DOHH2 (cell line): Measurements from ENCODE around the gene ZNF280D.
"Not testable (repeated sequence)": the region's sequence is repeated elsewhere in the genome, so short reads cannot be mapped to it uniquely, and the experiment has no call there.

Source experiments
- H3F3A ChIP-seq: fragments of 200-600 bp; sonication (generic), shearing (Covaris generic); 2 replicates; pipeline ENCODE4 v1.6.0; 2016; ENCODE audit warnings: antibody characterized with exemption, mild to moderate bottlenecking; ENCODE audit not compliant: control insufficient read depth, insufficient read depth
- H3K27ac ChIP-seq: fragments of 200-600 bp; sonication (generic); 2 replicates; pipeline ENCODE4 v1.5.1; 2014; ENCODE audit warnings: low read depth, mild to moderate bottlenecking, low read length, moderate library complexity
- H3K27me3 ChIP-seq: fragments of 200-600 bp; sonication (generic); 2 replicates; pipeline ENCODE4 v1.6.1; 2014; ENCODE audit warnings: mild to moderate bottlenecking, low read length, mixed read lengths; ENCODE audit not compliant: control insufficient read depth
- H3K36me3 ChIP-seq: fragments of 200-600 bp; sonication (generic); 2 replicates; pipeline ENCODE4 v1.6.1; 2014; ENCODE audit warnings: mild to moderate bottlenecking, low read length, moderate library complexity, mixed read lengths; ENCODE audit not compliant: control insufficient read depth
- H3K4me1 ChIP-seq: fragments of 200-600 bp; sonication (generic); 2 replicates; pipeline ENCODE4 v1.6.1; 2014; ENCODE audit warnings: mild to moderate bottlenecking, low read length, mixed read lengths; ENCODE audit not compliant: control insufficient read depth
- H3K4me2 ChIP-seq: fragments of 200-600 bp; sonication (generic); 2 replicates; pipeline ENCODE4 v1.6.0; 2014; ENCODE audit warnings: mild to moderate bottlenecking, low read length, moderate library complexity
- H3K4me3 ChIP-seq: fragments of 200-600 bp; sonication (generic); 2 replicates; pipeline ENCODE4 v1.5.1; 2014; ENCODE audit warnings: mild to moderate bottlenecking, low read length, mixed read lengths
- H3K79me2 ChIP-seq: fragments of 200-600 bp; sonication (generic); 2 replicates; pipeline ENCODE4 v1.6.1; 2014; ENCODE audit warnings: mild to moderate bottlenecking, low read length, mixed read lengths; ENCODE audit not compliant: control insufficient read depth
- H3K9me2 ChIP-seq: fragments of 200-600 bp; sonication (generic); replicated peaks from 2 replicates; pipeline ENCODE4 v1.6.1; 2014; ENCODE audit warnings: mild to moderate bottlenecking, low read length, mixed read lengths; ENCODE audit not compliant: control insufficient read depth
- H3K9me3 ChIP-seq: fragments of 200-600 bp; sonication (generic); 2 replicates; pipeline ENCODE4 v1.6.1; 2014; ENCODE audit warnings: antibody characterized with exemption, low read length, mixed read lengths; ENCODE audit not compliant: control insufficient read depth, insufficient read depth
- H4K20me1 ChIP-seq: fragments of 200-600 bp; sonication (generic); 2 replicates; pipeline ENCODE4 v1.6.0; 2014; ENCODE audit warnings: low read depth, mild to moderate bottlenecking, antibody characterized with exemption, low read length, moderate library complexity; ENCODE audit not compliant: control insufficient read depth, insufficient read depth
- EZH2phosphoT487 ChIP-seq: fragments of 200-600 bp; sonication (generic); IDR thresholded peaks from 2 replicates; pipeline ENCODE4 v1.6.1; 2017; ENCODE audit warnings: borderline replicate concordance, mild to moderate bottlenecking, antibody characterized with exemption, low read length, moderate library complexity, mixed read lengths
- TF ChIP-seq, protein P1 (sequence below): fragments of 200-600 bp; sonication (generic); IDR thresholded peaks from one replicate; pipeline ENCODE4 v1.5.1; 2014; ENCODE audit warnings: antibody characterized with exemption, mild to moderate bottlenecking, low read depth, low read length; ENCODE audit not compliant: poor library complexity, severe bottlenecking

The ZNF280D gene

DNA sequence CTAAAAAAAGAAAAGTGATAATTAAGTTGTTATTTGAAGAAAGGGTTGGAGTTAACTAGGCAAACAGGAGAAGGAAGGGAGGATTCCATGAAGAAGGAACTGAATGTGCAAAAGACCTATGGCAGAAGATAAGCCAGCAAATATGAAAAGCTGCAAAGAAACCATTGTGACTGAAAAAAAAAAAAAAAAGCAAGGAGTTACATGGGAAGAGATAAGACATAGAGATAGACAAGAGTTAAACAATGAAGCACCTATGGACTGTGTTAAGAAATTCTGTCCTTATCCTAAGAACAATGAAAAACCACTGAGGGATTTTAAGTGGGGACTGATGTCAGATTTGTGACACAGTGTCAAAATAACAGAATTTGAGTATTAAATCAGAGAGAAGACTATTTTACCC is 17.0 kb downstream of the ZNF280D start:
- Histone ChIP-seq H3K27ac (peak overlapping the region; percentile 48), H3K9me3 (no peaks in the 10 kb centered on the region), H3K79me2 (peaks cover 90% of the 10 kb centered on the region), H3K4me2 (peak overlapping the region; percentile 71), H3K27me3 (no peaks in the 10 kb centered on the region), H3K4me1 (peaks cover 71% of the 10 kb centered on the region), H3K9me2 (no peaks in the 10 kb centered on the region), H3K4me3 (peak overlapping the region; percentile 56), H4K20me1 (no peaks in the 10 kb centered on the region), H3F3A (peaks cover 23% of the 10 kb centered on the region), H3K36me3 (peaks cover 17% of the 10 kb centered on the region)
- TF ChIP-seq, protein P1, sequence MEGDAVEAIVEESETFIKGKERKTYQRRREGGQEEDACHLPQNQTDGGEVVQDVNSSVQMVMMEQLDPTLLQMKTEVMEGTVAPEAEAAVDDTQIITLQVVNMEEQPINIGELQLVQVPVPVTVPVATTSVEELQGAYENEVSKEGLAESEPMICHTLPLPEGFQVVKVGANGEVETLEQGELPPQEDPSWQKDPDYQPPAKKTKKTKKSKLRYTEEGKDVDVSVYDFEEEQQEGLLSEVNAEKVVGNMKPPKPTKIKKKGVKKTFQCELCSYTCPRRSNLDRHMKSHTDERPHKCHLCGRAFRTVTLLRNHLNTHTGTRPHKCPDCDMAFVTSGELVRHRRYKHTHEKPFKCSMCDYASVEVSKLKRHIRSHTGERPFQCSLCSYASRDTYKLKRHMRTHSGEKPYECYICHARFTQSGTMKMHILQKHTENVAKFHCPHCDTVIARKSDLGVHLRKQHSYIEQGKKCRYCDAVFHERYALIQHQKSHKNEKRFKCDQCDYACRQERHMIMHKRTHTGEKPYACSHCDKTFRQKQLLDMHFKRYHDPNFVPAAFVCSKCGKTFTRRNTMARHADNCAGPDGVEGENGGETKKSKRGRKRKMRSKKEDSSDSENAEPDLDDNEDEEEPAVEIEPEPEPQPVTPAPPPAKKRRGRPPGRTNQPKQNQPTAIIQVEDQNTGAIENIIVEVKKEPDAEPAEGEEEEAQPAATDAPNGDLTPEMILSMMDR, result no peak
- no peak for TF ChIP-seq EZH2phosphoT487

DNA sequence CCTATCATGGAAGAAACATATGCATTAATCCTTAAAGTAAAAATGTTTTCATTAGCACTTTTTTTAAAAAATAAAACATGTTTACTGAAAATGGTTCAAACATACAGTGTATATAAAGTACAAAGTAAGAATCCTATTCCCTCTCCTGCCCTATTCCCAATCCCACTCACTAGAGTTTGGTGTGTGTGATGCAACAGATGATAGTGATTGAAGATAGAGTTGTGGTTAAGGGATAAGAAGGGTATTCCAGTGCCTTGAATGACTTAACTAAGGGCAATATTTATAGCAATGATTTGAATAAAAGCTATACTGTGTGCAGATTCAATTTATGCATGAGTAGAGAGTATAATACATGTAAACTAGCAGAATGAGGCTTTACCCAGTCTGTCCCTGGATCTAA is 18.1 kb downstream of the ZNF280D start:
- Histone ChIP-seq H3K9me2 (no peaks in the 10 kb centered on the region), H3K4me2 (peak overlapping the region; percentile 71), H3K9me3 (no peaks in the 10 kb centered on the region), H3K4me3 (peak overlapping the region; percentile 56), H3K27me3 (no peaks in the 10 kb centered on the region), H3F3A (peaks cover 20% of the 10 kb centered on the region), H3K36me3 (peaks cover 17% of the 10 kb centered on the region), H3K79me2 (peaks cover 86% of the 10 kb centered on the region), H3K27ac (peak overlapping the region; percentile 48), H3K4me1 (peaks cover 60% of the 10 kb centered on the region), H4K20me1 (no peaks in the 10 kb centered on the region)
- TF ChIP-seq, protein P1, result no peak
- TF ChIP-seq EZH2phosphoT487, result no peak

DNA sequence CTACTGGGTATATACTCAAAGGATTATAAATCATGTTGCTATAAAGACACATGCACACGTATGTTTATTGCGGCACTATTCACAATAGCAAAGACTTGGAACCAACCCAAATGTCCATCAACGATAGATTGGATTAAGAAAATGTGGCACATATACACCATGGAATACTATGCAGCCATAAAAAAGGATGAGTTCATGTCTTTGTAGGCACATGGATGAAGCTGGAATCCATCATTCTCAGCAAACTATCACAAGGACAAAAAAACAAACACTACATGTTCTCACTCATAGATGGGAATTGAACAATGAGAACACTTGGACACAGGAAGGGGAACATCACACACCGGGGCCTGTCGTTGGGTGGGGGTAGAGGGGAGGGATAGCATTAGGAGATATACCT is 23.8 kb downstream of the ZNF280D start:
- peaks cover 51% of the 10 kb centered on the region for H3K79me2 ChIP-seq
- H3K4me3 ChIP-seq, H3K4me2 ChIP-seq, H3K9me3 ChIP-seq, H3F3A ChIP-seq, H3K4me1 ChIP-seq, H4K20me1 ChIP-seq, H3K9me2 ChIP-seq, H3K36me3 ChIP-seq, H3K27me3 ChIP-seq, H3K27ac ChIP-seq: not testable (repeated sequence)

DNA sequence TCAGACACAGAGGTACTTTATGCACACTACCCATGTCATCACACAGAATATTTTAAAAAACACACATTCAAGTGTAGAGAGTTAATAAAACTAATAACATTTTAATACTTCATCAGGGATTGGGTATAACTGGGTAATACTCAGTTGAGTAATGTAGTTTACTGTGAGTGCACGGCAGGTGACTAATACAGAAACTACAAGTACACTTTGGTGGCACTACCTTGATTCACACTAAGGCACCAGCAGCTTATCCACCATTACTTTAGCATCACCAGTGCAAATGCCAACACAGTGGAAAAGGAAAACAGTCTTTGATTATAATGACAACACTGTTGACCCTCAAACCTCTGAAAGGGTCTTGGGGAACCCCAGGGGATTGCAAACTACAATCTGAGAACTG is 33.6 kb downstream of the ZNF280D start:
- no peaks in the 10 kb centered on the region for H3K27me3 ChIP-seq
- TF ChIP-seq EZH2phosphoT487, result no peak
- TF ChIP-seq, protein P1, result no peak
- H3K9me3 ChIP-seq, result no peaks in the 10 kb centered on the region
- no peaks in the 10 kb centered on the region for H3F3A ChIP-seq
- no peak overlapping the region for H3K4me3 ChIP-seq
- no peak overlapping the region for H3K4me2 ChIP-seq
- H3K9me2 ChIP-seq, result no peaks in the 10 kb centered on the region
- H3K79me2 ChIP-seq, result no peaks in the 10 kb centered on the region
- H3K4me1 ChIP-seq, result no peaks in the 10 kb centered on the region
- H3K27ac ChIP-seq, result no peak overlapping the region
- no peaks in the 10 kb centered on the region for H4K20me1 ChIP-seq
- peaks cover 47% of the 10 kb centered on the region for H3K36me3 ChIP-seq
